ENCODE measurements around the gene SLCO3A1.

The SLCO3A1 gene

DNA sequence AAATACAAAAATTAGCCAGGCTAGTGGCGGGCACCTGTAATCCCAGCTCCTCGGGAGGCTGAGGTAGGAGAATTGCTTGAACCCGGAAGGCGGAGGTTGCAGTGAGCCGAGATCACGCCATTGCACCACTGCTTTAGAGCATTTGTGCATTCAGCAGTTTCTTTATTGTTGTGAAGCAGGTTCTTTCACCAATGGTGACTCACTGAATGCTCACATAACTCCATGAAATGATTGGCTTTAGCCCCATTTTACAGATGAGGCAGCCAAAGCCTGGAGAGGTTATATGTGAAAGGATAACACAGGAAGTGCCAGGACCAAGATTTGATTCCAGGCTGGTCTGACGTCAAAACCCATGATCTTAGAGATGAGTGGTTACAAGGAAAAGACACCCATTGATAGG is 195.2 kb downstream of the SLCO3A1 start:
- Histone ChIP-seq H3K4me1 (ENCODE audit: insufficient read depth, low read length, poor library complexity, severe bottlenecking) (no peaks in the 10 kb centered on the region), H4K20me1 (ENCODE audit: insufficient read depth, low read length, poor library complexity, severe bottlenecking) (no peaks in the 10 kb centered on the region), H3K27me3 (ENCODE audit: insufficient read depth, low read length, poor library complexity, severe bottlenecking) (no peaks in the 10 kb centered on the region), H3K9me2 (replicated peaks; ENCODE audit: low read depth, low read length) (no peaks in the 10 kb centered on the region), H3K4me3 (ENCODE audit: low read length, poor library complexity, severe bottlenecking) (no peak overlapping the region), H2AFZ (ENCODE audit: low read length) (no peak overlapping the region), H3K79me2 (ENCODE audit: insufficient read depth, low read length) (no peaks in the 10 kb centered on the region), H3K36me3 (ENCODE audit: insufficient read depth, low read length) (no peaks in the 10 kb centered on the region), H3K9me3 (ENCODE audit: insufficient read depth, low read depth, low read length) (no peaks in the 10 kb centered on the region), H3F3A (ENCODE audit: low read depth) (no peaks in the 10 kb centered on the region), H3K9ac (ENCODE audit: low read depth, low read length, poor library complexity, severe bottlenecking) (no peak overlapping the region), H3K4me2 (ENCODE audit: low read depth, low read length, poor library complexity, severe bottlenecking) (no peak overlapping the region)
- TF ChIP-seq CTCF (conservative IDR thresholded peaks at IDR 0.05; ENCODE audit: low read length) (no peak), EZH2phosphoT487 (IDR thresholded peaks at IDR 0.05; ENCODE audit: borderline replicate concordance) (no peak)

GRCh38 chr15:92049290-92049989 is 195.9 kb downstream of the SLCO3A1 start:
- Histone ChIP-seq H3K9me3 (ENCODE audit: insufficient read depth, low read depth, low read length) (no peaks in the 10 kb centered on the region), H3K36me3 (ENCODE audit: insufficient read depth, low read length) (no peaks in the 10 kb centered on the region), H3K4me1 (ENCODE audit: insufficient read depth, low read length, poor library complexity, severe bottlenecking) (no peaks in the 10 kb centered on the region), H3K9ac (ENCODE audit: low read depth, low read length, poor library complexity, severe bottlenecking) (no peak overlapping the region), H3K27me3 (ENCODE audit: insufficient read depth, low read length, poor library complexity, severe bottlenecking) (no peaks in the 10 kb centered on the region), H3K9me2 (replicated peaks; ENCODE audit: low read depth, low read length) (no peaks in the 10 kb centered on the region), H4K20me1 (ENCODE audit: insufficient read depth, low read length, poor library complexity, severe bottlenecking) (no peaks in the 10 kb centered on the region), H3K4me2 (ENCODE audit: low read depth, low read length, poor library complexity, severe bottlenecking) (no peak overlapping the region), H3F3A (ENCODE audit: low read depth) (no peaks in the 10 kb centered on the region), H3K4me3 (ENCODE audit: low read length, poor library complexity, severe bottlenecking) (no peak overlapping the region), H3K79me2 (ENCODE audit: insufficient read depth, low read length) (no peaks in the 10 kb centered on the region), H2AFZ (ENCODE audit: low read length) (no peak overlapping the region)
- no peak for TF ChIP-seq CTCF (conservative IDR thresholded peaks at IDR 0.05; ENCODE audit: low read length)
- TF ChIP-seq EZH2phosphoT487 (IDR thresholded peaks at IDR 0.05; ENCODE audit: borderline replicate concordance), result no peak

- Histone ChIP-seq H3F3A (ENCODE audit: low read depth) (no peaks in the 10 kb centered on the region), H3K4me1 (ENCODE audit: insufficient read depth, low read length, poor library complexity, severe bottlenecking) (no peaks in the 10 kb centered on the region), H3K4me2 (ENCODE audit: low read depth, low read length, poor library complexity, severe bottlenecking) (no peak overlapping the region), H3K27me3 (ENCODE audit: insufficient read depth, low read length, poor library complexity, severe bottlenecking) (no peaks in the 10 kb centered on the region), H3K79me2 (ENCODE audit: insufficient read depth, low read length) (no peaks in the 10 kb centered on the region), H4K20me1 (ENCODE audit: insufficient read depth, low read length, poor library complexity, severe bottlenecking) (no peaks in the 10 kb centered on the region), H3K4me3 (ENCODE audit: low read length, poor library complexity, severe bottlenecking) (no peak overlapping the region), H3K9me3 (ENCODE audit: insufficient read depth, low read depth, low read length) (no peaks in the 10 kb centered on the region), H3K36me3 (ENCODE audit: insufficient read depth, low read length) (no peaks in the 10 kb centered on the region), H2AFZ (ENCODE audit: low read length) (no peak overlapping the region), H3K9ac (ENCODE audit: low read depth, low read length, poor library complexity, severe bottlenecking) (no peak overlapping the region), H3K9me2 (replicated peaks; ENCODE audit: low read depth, low read length) (no peaks in the 10 kb centered on the region)
- TF ChIP-seq EZH2phosphoT487 (IDR thresholded peaks at IDR 0.05; ENCODE audit: borderline replicate concordance) (no peak), CTCF (conservative IDR thresholded peaks at IDR 0.05; ENCODE audit: low read length) (no peak)
Measured at GRCh38 chr15:92050220-92050898, 196.9 kb downstream of the SLCO3A1 start.

Data from Loucy (cell line).